Measurements from ENCODE around the gene FHAD1.
A peak's percentile ranks its signal among the peaks of the same experiment; 100 is the strongest.
"Not testable (repeated sequence)": the region's sequence is repeated elsewhere in the genome, so short reads cannot be mapped to it uniquely, and the experiment has no call there.

FHAD1 gene

DNA sequence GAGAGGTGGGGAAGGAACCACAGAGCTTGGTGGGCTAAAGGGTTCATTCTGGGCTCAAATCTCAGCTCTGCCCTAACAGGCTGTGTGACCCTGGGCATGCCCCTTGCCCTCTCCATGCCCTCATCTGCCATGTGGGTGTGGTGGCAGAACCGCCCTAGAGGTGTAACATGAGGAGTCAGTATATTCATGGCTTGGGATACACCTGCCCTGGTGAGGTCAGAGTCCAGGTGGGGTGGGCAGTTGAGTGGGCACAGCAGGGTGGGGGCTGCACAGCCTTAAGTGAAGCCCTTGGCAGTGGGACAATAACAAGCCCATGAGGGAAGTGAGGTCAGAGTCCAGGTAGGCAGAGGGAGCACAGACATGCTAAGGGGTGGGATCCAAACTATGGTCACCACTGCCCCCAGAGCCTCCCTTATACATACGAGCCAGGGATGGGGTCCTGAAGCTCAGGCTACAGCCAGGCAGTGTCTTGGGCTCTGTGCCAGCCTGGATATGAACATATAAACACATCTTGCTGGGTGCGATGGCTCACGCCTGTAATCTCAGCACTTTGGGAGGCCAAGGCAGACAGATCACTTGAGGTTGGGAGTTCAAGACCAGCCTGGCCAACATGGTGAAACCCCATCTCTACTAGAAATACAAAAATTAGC, 103.7 kb downstream of the FHAD1 start:
- DNase-seq: no peak

DNA sequence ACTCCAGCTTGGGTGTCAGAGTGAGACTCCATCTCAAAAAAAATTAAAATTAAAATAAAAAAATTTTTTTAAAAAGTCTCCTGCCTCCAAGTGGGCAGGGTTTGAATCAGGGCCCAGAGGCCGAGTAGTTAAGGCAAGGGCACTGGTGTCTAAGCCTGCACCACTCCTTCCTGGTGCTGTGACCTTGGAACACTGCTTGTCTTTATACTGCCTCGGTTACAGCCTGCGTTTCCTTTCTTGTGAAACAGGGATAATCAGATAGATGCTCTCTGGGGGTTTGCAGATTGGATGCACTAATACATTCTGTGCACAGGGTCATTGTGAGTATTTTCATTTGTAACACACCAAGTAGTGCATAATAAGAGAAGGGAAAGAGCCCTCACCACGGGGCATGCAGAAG, 104.3 kb downstream of the FHAD1 start:
- no peak for DNase-seq

GRCh38 chr1:15352128-15352957, 105.3 kb downstream of the FHAD1 start:
- DNase-seq: peak; percentile 63

DNA sequence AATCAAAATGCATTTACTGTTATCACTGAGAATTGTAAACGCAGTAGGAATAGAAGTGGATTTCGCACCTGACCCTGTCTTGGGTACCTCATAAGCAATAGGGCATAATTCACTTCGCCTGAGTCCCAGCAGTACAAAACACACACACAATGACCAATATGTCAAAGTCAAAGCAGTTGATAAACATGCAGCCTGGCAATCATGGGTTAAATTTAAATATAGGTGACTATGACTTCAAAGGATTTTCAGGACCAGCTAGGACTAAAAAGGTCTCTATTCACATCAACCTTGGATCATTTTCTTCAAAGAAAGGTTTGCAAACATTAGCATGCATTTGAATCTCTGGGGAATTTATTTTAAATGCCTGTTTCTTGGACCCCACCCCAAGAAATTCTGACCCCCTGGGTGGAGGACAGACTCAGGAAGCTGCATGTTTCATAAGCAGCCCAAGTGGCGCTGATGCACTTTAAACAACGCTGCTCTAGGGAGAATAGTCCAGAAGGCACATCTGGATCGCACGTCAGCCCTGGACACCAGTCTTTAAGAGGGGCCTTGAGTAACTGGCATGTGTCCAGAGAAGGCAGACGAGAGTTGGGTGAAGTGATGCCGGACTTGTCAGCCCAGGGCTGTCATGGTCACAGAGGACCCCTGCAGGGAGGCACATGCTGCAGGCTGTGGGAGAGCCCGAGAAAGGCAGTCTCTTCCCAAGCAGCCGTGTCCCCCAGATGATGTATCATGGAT, 107.0 kb downstream of the FHAD1 start:
- no peak for DNase-seq

- no peak for DNase-seq
Measured at GRCh38 chr1:15354580-15354965, 107.5 kb downstream of the FHAD1 start.

DNA sequence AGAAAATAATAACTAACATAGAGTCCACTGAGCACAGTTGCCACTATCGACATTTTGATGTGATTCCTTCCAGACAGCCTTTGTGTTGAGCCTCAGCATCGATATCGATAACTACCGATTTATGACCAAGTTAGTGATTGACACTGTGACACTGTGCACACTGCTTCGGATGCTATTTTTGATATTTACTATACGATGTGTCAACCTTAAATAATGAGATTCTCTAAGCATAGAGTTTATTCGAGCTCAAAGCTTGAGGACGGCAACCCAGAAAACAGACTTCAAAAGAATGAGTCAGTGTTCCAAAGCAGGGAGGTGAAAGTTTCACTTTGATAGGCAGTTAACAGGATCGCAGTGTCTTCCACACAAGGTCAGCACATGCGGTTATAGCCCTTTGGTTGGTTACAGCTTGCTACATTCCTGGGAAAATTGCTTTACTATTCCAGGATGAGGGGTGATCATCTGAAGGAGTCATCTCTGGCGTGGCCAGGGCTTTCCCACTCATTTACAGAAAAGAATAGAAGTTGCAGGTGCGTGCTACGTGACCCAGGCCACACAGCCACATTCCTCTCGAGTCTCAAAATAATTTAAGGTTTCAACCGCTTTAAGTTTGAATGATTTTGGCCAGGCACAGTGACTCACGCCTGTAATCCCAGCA, 109.1 kb downstream of the FHAD1 start:
- DNase-seq: no peak

- DNase-seq: no peak
Measured at GRCh38 chr1:15357612-15358207, 110.7 kb downstream of the FHAD1 start.

GRCh38 chr1:15358565-15359133, 111.6 kb downstream of the FHAD1 start:
- DNase-seq: no peak

DNA sequence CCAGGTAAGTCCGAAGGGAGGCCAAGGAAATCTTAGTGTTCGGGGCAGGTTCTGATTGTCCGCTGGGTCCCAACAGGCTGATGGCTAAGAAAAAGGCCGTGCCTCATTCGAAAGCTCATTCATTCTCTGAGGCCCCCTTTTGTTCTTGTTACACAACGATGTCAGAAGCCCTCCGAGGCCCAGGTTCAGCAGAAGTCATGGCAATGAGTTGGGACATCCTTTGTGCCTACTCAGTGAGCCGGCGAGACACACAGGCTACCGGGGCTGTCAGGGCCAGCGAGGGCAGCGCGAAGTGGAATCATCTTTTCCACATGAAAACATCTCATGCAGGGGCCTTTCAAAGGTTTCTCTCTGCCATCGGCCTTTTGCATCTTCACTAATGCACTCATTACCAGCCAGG, 113.7 kb downstream of the FHAD1 start:
- no peak for DNase-seq

- DNase-seq: no peak
Measured at GRCh38 chr1:15362096-15362736, 115.2 kb downstream of the FHAD1 start.

DNA sequence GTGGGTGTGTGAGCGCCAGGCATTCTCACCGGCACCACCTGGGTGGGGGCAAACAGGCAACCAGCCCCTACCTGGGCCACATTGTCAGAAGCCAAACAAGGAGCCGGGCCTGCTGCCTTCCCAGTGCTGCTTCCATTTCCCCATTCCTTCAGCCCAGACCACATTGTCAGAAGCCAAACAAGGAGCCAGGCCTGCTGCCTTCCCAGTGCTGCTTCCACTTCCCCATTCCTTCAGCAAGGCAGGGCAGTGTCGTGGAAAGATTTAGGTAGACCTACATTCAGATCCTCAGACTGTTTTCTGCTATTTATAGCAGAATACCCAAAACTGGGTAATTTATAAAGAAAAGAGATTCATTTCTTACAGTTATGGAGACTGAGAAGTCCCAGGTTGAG, 115.7 kb downstream of the FHAD1 start:
- no peak for DNase-seq

DNA sequence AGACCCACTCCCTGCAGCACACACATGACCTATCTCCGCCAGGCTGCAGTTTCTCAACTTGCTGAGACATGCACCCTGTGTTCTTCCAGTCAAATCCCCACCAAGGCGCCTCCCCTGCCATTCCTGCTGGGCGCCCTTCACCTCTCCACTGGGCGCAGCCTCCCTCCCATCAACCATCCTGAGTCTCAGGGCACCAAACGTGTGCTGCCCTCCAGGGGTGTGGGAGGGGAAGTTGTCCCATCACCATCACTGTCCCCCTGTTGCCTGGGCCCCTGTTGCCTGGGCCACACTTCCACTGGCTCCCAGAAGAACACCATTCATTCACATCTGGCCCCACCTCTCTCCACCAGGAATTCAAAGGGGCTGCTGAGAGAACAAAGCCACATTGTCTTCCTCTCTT, 117.7 kb downstream of the FHAD1 start:
- DNase-seq: peak; percentile 14

DNA sequence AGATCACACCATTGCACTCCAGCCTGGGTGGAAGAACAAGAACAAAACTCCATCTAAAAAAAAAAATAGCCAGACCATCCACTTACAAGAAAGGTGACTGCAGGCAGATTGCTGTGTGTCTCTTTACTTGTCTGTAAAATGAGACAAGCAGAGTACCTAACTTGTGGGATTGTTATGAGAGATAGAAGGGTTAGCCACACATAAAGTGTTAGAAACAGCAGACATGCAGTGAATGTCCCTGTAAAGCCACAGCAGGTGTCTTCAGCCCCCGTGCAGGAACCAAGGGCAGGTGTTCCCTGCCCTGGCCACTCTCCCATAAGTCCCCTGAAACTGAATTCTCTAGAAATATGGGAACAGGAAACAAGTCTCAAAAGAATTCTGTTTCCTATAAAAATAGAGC, 121.9 kb downstream of the FHAD1 start:
- no peak for DNase-seq

- no peak for DNase-seq
Measured at GRCh38 chr1:15370268-15370667, 123.2 kb downstream of the FHAD1 start.

DNA sequence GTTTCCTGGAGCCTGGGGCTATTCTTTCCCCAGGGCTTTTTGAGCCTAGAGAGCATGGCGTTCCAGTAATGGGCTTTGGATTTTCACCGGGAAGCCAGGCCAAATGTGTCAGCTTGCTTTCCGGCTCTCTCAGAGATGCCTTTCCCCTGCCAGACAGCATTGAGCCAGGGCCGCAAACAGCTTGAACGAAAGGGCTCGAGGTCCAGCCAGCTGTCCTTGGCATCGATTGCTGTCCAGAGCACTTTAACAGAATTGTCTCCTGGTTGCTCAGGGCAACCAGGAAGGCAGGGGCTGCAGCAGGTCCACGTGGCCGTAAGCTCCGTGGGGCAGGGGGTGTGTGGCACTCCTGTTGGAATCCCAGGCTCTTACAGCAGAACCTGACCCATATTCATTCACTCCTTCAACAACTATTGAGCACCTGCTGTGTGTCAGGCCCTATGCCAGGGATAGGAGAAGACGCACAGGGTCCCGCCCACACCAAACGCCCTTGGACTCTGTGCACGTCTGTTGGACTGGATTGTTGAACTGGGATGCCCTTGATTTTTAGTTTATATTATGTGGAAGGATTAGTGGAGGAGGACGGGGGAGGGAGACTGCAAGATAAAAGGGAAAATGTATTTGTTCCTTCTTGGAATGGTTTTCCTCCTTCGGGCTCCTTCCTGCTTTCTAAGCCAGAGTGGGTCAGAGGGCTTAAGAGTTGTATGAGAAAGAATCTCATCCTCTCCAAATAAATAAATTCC, 123.9 kb downstream of the FHAD1 start:
- no peak for DNase-seq

GRCh38 chr1:15371610-15372545, 124.9 kb downstream of the FHAD1 start:
- no peak for DNase-seq

GRCh38 chr1:15378729-15379128, 131.7 kb downstream of the FHAD1 start:
- DNase-seq: no peak

GRCh38 chr1:15379151-15379550, 132.1 kb downstream of the FHAD1 start:
- DNase-seq: not testable (repeated sequence)

- no peak for DNase-seq
Measured at GRCh38 chr1:15380601-15381508, 133.8 kb downstream of the FHAD1 start.

Measured in CD4-positive, alpha-beta T cell treated with Interleukin-4 for 4 hours (primary cell).